HG03521 (cell line): Measurements from ENCODE around the gene CCDC78.
"Not testable (repeated sequence)": the region's sequence is repeated elsewhere in the genome, so short reads cannot be mapped to it uniquely, and the experiment has no call there.

ENCODE experiments used
- ATAC-seq: cut with Tn5 transposase; IDR thresholded peaks from one replicate; pipeline ENCODE4 v1.9.1; 2021; ENCODE audit warnings: mild to moderate bottlenecking, moderate library complexity; ENCODE audit not compliant: unreplicated experiment

CCDC78 gene

DNA sequence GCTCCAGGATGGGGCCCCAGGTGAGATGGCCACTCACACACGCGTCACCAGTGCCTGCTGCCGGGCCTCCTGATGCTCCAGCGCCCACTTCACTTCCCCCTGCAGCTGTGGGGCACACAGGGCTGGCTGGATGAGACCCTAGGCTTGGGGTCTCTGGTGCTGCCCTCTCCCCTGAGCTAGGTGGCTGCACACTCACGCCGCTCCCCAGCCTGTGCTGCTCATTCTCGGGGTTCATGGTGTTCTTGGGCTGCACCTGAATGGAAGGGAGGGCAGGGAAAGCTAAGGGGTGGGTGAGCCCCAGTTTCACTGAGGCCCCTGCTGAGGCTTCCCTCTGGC is 1.2 kb downstream of the CCDC78 start:
- no peak for ATAC-seq

DNA sequence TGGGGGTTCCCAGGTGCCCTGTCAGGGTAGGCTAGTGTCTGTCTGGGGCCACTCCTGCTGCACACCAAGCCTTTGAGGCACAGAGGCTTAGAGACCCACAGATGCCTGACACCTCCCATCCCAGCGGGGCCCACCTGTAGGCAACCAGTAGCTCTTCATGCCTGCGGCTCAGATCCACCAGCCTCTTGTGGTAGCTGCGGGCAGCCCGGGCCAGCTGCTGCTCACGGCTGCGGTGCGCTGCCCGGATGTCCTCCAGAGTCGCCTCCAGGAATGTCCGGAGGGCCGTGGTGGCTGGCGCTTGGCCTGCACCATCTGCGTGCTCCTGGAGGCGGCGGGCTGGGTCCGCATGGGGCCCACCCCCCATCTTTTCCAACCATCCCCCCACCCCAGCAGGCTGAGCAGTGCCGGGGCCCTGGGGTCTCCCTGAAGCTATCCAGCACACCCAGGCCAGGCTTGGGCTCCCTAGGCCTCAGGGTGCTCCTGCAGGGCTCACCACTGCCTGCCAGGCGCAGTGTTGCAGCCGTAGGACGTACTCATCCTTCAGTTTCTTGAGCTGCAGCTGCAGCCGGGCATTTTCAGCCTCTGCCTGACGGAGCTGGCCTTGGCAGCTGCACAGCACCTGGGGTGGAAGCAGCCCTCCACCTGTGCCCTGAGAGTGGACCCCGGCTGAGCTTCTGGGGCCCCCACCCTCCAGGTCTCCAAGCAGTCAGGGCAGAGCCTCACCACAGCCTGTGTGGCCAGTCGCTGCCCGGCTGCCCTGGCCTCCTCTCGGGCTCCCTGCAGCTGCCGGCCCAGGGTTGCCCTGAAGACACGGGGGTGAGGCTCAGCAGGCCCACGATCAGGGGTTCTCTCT is 1.8 kb downstream of the CCDC78 start:
- no peak for ATAC-seq

DNA sequence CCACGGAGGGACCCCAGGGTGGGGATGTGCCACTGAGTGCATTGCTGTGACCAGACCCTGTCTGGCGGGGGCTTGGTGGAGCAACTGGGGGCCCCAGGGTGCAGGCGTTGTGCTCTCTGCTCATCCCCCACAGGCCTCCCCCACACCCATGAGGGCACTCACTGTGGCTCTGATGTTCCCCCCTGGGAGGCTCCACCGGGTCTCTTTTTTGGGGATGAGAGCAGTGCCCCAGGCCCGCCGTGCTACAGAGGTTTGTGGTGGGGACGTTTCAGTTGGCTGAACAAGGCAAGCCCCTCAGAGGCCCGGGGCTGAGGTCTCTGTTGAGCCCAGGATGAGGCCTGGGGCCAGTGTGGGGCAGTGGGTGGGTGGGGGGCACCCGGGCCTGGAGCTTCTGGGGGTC is 2.5 kb downstream of the CCDC78 start:
- no peak for ATAC-seq

DNA sequence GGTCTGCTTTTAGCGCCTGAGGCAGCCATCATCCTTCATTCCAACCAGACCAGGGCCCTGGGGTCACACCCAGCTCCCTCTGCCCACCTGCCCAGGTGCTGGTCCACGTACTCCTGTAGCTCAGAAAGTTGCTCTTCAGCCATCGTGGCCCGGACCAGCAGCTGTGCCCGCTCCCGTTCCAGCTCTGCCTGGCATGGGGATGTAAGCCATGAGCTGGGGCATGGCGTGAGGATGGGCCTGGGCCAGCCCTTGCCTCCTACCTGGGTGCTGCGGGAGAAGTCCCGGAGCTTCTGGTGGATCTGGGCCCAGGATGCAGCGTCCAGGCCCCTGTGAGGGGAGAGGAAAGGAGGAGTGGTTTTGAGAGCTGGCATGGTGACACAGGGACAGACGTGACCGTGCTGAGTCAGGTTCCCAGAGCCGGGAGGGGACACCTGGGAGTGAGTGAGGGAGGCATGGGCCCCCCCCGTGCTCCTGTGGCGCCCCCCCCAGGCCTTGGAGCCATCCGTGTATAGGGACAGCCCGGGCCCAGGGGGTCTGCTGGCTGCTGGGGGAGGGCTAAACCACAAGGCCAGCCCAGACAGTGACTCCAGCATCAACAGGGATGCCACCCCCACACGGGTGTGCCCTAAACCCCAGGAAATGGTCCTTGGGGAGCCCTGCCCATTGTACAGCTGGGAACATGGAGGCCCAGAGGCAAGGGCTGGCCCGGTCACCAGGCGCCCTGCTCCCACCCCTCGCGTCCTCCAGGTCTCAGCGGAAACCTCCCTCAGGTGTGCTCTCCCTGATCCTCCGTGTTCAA is 3.2 kb downstream of the CCDC78 start:
- no peak for ATAC-seq

DNA sequence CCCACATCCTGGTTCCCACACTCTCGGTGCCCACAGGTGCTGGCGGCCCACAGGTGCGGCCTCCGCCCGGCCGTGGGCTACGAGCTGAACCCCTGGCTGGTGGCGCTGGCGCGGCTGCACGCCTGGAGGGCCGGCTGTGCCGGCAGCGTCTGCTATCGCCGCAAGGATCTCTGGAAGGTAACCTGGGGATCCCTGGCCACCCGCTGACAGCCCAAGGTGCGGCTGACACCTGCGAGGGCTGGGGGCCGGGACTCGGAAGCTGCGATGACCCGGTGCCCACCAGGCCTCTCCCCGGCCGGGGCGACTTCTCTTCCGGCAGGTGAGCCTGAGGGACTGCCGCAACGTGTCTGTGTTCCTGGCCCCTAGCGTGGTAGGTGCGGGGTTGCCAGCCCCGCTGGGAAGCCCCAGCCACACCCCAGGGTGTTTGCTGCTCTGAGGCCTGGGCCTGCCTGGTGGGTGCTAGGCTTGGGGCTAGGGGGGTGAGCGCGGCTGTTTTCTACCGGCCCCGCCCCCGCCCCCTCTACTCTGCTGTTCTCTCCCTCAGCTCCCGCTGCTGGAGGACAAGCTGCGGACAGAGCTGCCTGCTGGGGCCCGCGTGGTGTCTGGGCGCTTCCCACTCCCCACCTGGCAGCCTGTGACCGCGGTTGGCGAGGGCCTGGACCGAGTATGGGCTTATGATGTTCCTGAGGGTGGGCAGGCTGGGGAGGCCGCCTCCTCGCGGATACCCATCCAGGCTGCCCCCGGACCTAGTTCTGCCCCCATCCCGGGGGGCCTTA is 4.3 kb downstream of the CCDC78 start:
- ATAC-seq: no peak

DNA sequence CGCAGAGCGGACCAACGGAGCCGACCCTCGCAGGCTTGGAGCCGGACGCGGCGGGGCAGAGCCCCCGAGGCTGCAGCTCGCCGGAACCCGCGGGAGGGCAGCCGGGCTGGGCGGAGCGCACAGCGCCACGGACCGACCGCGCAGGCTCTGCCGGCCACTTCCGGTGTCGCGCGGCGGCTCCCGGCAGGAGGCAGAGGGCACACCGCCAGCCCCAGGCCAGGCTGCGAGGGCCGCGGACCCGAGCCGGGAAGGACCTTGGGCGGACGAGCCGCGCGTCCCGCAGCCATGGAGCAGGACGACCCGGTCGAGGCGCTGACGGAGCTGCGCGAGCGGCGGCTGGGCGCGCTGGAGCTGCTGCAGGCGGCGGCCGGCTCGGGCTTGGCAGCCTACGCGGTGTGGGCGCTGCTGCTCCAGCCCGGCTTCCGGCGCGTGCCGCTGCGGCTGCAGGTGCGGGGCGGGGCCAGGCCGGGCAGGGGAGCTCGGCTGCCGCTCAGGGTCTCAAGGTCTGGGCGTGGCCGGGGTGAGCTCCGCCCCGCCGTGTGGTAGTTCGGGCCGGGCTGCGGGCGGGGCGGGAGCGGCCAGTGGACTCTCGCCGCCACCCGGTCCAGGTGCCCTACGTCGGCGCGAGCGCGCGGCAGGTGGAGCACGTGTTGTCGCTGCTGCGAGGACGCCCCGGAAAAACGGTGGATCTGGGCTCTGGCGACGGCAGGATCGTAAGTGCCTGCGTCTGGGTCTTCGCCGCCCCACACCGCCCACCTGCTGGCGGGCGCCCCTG is 5.1 kb downstream of the CCDC78 start, which contains the start of gene ANTKMT:
Gene ANTKMT (plus strand): TSS at position 157 of the 775 bp plus-strand sequence. CDS start 129 bp downstream, at position 286.
- ATAC-seq: peak; percentile 61

DNA sequence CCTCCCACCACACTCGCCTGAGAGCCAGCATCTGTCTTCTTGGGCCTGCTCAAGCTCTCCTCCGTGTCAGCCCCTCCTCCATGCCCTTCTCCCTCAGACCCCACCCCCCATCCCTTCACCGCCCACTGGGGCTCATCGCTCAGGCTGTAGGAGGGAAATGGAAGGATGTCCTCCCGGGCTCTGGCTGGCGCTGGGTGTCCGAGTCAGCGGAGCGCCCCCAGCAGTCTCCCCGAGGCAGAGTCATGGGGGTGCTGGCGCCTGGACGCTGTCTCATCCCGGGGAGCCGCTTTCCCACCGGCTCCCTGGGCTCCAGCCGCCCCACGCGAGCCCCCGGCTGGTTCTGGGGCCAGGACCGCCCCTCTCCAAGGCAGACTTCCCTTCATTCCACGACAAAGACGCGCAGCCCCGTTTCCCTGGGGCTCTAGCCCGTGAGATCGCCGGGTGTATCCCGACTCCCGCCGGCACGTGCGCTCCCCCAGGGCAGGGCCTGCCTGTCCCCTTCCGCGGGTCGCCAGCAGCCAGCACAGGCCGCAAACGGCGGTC is 5.7 kb downstream of the CCDC78 start:
- ATAC-seq: peak; percentile 5

DNA sequence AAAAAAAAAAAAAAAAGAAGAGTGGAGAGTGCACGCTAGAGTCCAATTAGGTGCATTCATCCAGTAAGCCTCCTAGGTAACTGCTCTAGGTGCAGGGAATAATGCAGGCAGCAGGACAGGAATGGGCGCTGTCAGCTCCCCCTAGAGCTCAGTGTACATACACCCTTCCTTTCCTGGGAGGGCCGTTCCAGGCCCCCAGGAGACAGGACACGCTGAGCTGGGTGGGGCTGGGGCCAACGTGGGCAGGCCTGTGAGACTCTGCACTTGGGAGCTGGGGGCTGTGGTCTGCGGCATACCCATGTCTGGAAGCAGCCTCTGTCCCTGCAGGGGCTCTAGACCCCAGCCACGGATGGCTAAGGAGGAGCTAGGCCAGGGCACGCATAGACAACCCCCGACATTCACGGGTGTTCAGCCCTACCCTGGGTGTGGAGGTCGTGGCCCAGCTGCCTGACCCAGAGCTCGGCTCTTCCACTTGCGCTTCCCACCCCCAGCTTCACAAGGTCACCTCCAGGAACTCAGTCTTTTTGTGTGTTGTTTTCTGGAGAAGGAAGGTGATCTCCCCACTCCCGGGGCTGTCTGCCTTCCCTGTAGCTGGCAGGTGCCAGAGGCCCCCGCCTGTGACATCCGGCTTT is 6.3 kb downstream of the CCDC78 start:
- ATAC-seq: no peak

DNA sequence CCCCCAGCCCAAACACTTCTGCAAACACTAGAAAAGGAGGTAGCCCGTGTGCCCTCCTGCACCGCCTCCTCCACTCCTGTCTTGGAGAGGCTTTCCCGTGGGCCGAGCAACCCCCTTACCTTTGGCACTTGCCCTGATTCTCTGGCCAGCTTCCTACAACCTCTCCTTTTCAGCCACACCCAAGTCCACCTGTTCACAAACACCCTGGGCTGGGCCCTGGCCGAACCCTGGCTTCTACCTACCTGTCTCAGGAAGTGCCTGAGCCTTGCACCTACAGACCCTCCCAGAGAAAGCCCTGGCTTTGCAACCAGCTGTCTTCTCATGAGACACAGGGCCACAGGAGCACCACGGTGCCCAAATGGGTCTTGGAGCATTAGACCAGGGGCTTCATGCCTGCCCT is 7.3 kb downstream of the CCDC78 start:
- ATAC-seq: no peak

DNA sequence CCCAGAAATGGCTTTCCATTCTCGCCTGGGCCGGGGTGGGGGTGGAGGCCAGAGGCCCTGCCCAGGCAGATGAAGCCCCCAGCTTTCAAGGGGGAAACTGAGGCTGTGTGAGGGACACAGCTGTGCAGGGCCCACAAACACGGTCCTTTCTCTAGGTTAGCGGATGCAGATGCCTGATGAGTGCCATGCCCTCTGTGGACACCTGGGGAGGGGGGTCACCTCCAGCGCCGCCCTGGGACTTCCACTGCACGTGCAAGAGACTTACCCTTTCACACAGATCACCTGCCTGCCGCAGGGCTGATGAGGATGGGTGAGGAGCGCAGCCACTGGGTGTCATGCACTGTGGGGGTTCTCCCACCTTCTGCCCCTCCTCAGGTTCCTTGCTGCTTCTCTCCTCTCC is 7.9 kb downstream of the CCDC78 start:
- no peak for ATAC-seq

DNA sequence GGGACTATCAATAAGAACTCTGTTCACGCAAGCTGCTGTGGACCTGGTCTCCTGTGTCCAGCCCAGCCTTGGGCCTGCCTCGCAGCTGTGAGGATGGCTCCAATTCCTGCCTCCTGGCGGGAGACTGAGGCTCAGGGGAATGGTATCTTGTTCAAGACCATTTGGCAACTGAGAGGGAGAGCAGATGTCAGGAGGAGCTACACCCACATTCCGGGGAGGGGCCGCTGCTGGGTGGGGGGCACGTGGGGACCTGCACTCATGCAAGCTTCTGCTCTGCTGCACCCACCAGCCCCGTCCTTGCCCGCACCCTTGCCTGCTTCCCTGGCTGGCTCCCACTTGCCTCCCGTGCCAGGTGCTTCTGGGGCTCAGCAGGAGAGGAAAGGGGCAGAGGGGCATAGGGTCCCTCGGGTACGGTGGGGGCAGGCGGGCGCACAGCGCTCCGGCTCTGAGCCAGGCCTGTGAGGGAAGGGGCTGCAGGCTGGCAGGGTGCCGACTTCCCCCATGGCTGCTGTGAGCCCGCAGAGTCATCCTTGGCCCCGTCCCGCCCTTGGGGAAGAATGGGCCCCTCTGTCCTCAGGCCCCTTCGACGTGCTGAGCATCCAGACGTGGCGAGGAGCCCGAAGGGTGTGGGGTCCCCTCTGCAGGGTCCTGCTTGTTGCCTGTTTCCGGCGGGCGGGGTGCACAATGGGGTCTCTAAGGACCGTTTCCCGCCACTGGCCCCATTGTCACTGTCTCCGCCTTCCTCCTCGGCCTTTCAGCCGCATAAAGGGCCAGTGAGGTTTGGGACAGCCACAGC is 8.6 kb downstream of the CCDC78 start:
- no peak for ATAC-seq

DNA sequence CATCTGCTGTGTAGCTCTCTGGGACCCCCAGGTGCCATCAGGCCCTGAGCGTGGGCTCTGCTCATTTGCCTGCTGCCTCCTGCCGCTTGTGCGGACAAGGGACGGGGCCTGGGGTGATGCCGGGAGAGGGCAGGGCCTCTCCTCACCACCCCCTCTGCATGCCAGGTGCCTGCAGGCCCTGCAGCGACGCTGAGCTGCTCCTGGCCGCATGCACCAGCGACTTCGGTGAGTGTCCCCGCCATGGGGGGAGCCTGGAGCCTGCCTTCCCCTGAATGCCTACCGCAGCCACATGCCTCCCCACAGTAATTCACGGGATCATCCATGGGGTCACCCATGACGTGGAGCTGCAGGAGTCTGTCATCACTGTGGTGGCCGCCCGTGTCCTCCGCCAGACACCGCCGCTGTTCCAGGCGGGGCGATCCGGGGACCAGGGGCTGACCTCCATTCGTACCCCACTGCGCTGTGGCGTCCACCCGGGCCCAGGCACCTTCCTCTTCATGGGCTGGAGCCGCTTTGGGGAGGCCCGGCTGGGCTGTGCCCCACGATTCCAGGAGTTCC is 9.4 kb downstream of the CCDC78 start:
- ATAC-seq: no peak

DNA sequence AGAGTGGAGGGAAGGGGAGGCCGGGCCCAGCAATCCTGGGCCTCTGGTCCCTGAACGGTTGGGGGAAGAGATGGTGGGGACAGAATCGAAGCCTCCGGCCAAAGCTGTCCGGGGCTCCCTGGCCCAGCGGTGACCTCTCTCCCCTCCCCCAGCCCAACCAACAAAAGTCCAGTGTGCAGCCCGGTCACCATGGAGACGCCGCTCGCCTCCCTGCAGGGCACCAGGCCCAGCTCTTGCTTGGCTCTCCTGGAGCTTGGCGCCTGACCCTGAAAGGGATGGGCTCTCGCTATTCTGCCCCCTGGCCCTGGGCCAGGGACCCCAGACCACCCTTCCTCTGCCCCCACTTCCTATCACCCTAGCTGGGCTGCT is 10.1 kb downstream of the CCDC78 start:
- ATAC-seq: no peak

DNA sequence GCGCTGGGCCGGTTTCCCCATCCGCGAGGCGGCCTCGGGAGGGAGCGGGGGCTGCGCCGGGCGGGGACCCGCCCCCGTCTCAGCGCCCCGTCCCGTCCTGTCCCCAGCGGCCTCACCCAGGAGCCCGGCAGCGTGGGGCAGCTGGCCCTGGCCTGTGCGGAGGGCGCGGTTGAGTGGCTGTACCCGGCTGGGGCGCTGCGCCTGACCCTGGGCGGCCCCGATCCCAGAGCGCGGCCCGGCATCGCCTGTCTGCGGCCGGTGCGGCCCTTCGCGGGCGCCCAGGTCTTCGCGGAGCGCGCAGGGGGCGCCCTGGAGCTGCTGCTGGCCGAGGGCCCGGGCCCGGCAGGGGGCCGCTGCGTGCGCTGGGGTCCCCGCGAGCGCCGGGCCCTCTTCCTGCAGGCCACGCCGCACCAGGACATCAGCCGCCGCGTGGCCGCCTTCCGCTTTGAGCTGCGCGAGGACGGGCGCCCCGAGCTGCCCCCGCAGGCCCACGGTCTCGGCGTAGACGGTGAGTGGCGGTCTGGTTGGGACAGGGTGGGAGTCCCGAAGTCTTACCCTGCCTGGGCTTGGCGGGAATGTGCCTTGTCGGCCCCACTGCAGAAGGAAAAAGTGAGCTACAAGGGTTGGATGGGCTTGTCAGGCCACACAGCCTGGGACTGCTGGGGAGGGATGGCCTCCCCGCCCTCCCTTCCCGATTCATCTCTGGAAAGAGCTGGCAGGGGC is 10.6 kb downstream of the CCDC78 start:
- ATAC-seq: no peak

DNA sequence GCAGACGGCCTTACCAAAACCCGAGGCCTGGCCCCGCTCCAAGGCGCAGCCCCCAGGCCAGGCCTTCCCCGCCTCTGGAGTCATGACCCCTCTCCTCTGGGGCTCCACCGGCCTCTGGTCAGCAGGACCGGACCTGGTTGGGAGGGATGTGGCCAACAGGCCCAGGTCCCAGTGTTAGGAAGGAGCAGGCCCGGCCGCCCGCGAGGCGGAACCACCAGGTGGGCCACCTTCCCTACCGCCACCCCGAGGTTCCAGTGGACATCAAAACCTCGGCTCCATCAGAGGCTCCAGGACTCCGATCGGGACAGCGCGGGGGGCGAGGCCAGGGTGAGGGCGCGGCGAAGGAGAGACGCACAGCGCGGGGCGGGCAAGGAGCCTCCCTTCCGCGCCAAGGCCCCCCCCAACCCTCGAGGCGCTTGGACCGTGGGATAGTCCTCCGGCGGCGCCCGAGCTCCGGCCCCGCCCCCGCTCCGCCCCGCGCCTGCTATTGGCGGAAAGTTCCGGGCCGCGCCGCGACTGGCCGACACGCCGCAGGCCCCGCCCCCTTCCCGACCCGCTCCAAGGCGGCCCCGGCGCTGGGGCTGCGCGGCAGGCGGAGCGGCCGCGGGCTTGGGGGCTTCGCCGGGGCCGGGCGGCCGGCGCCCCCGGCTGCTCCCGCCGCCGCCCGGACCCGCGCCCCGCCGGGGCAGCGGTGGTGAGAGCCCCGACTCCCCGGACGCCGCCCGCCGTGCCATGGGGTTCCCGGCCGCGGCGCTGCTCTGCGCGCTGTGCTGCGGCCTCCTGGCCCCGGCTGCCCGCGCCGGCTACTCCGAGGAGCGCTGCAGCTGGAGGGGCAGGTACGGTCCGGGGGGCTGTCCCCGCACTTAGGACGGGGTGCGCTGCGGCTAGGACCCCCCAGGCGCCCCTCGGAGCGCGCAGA is 11.4 kb downstream of the CCDC78 start, which contains the start of gene METRN:
Gene METRN (plus strand): TSS at position 561 of the 919 bp plus-strand sequence. CDS start 172 bp downstream, at position 733.
- peak; percentile 74 for ATAC-seq

DNA sequence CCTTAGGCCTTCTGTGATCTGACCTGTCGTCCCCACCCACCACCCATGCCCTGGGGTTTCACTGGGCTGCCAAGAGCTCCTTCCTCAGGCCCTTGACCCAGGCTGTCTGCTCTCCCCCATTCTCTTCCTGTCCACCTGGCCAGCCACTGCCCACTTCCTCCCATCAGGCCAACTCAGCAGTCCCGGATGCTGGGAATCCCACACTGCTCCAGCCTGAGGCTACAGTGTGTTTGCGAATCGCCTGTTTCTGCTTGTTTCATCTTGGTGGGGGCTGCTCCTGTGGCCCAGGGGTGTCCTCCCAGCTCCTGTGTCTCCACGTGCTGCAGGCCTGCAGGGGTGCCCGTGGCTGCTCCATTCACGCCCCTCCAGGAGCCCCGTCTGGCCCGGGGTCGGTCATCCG is 12.2 kb downstream of the CCDC78 start:
- ATAC-seq: no peak

DNA sequence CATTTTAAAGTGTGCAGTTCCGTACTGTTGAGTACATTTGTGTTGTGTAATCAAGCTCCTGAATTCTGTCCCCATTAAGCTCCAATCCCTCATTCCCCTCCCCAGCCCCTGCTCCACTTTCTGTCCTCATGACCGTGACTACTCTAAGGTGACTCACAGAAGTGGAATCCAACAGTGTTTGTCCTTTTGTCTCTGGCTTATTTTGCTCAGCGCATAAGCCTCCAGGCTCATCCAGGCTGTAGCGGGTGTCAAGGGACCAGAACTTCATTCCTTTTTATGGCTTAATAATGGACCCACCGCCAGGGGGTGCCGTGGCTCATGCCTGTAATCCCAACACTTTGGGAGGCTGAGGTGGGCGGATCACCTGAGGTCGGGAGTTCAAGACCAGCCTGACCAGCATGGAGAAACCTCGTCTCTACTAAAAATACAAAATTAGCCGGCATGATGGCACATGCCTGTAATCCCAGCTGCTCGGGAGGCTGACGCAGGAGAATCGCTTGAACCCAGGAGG is 13.4 kb downstream of the CCDC78 start:
- not testable (repeated sequence) for ATAC-seq
